Measurements from ENCODE around the gene POU2AF1.

Gene POU2AF1

GRCh38 chr11:111378861-111379601 lies at the start of gene POU2AF1:
TSS of gene POU2AF1 (minus strand) at chr11:111379275. CDS start at chr11:111379177, 98 bp downstream.
- DNase-seq, result no peak

DNA sequence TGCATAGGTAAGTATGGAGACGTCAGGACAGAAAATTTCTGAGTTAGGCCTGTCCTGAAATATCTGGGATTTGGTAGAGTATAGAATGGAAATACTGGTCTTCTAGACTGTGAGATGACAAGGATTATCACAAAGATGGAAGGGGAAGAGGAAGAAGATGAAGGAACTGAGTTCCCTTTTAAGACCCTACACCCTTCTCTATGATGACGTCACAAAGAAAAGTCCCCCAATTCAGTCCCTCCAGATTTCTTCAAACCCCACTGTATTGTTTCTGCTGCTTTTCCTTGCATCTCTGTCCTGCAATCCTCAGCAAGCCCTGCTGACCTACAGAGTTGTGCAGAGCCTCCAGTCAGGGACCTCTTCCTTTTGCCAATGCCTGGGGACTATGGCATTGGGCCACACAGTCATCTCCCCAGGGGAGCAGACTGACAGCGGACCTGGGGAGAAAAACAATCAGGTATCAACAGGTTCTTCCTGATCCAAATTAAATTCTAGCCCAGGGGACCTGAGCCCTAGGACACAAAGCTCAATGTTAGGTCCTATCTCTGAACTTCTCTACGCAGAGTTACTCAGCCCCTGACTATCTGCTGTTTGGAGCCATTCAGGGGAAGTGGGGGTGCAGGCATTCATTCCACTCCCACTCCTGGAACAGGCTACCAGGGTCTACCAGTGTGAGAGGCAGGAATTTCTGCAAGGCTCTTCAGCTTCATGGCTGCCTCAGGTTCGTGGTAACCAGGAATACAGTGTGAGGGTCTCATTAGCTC lies 49.2 kb upstream of the POU2AF1 start:
- DNase-seq, result no peak

DNA sequence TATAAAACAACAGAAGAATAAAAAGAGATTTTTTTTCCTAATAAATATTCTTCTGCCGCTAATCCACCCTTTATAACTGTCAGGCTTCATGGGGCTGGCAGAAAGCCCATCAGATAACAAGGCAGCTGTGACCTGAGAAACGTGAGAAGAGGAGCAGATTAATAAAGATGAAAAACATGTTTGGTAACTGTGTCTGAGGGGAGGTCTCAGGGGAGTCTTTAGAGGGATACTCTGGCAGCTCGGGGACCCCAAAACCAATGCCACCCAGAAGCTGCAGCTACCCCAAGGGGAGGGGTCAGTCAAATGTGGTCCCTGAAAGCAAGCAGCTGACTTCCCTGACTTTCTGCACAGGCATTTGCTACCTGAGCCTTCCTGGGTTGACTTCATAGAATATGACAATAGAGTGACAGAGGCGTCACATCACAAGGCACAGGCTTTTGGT lies 48.4 kb upstream of the POU2AF1 start:
- peak; percentile 96 for DNase-seq

- DNase-seq, result peak; percentile 56
These were observed 47.5 kb upstream of the POU2AF1 start for GRCh38 chr11:111426617-111427016.

DNA sequence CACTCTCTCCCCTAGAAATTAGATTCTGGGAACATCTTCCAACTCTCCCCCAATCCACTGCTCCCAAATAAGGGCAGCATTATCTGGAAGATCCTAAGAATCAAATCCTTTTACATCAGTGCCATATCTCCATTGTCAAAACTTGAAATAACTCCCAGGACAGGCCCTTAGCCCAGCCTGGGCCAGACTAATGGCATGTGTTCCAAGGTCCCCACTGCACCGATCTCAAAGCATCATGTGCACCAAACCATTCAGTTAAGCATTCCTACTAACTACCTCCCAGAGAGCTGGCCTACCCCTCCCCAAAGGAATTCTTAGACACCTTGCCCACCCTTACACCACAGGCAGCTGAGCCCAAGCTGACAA lies 44.2 kb upstream of the POU2AF1 start:
- DNase-seq, result no peak

DNA sequence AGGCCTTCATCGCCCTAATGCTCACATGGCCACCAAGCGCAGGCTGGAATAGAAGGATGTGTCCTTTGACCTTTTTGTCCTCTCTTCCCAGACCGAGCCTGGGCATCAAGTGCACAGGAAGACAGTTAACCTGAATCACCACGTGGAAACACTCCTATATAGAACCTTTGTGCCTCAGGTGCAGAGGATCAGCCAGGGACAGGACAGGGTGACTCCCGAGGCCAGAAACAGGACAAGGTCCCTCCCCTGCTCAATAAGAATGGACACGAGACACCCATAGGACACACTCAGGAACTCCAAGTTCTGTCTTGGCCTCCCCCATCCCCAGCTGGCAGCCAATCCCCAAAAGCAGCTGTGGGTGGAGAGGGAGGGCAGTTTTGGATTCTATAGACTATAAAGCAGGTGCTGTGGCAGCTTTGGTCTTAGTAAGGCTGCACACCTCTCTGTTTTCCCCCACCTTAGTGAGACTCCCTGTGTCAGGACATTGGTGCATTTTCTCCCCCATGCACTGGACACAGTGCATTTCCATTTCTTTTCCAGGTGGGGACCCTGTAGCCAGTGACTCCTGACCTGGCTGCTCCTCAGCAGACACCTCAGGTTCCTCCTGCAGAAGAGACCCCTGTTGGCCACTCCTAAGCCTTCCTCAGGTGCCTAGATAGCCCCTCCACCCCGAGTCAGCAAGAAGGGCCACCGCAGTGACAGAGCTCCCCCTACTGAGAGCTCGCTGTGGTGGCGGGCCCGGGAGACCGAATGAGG lies 43.6 kb upstream of the POU2AF1 start:
- peak; percentile 68 for DNase-seq

DNA sequence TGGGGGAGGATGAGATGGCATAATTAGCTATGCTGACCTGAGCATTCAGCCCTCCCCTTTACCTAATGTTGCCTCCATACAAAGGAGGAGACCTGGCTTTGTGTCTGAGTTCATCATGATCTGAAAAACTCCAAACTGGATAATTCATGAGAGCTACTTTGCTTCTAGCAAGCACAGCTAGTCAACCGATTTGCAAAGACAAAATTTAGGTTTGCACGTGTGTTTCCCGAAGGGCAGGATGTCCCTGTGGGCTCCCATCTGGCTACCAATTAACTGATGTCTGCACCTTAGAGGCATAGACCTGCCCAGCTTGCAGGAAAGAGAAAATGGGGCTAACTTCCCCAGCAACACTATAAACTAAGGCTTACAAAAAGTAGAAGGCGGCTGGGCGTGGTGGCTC lies 42.2 kb upstream of the POU2AF1 start:
- no peak for DNase-seq

DNA sequence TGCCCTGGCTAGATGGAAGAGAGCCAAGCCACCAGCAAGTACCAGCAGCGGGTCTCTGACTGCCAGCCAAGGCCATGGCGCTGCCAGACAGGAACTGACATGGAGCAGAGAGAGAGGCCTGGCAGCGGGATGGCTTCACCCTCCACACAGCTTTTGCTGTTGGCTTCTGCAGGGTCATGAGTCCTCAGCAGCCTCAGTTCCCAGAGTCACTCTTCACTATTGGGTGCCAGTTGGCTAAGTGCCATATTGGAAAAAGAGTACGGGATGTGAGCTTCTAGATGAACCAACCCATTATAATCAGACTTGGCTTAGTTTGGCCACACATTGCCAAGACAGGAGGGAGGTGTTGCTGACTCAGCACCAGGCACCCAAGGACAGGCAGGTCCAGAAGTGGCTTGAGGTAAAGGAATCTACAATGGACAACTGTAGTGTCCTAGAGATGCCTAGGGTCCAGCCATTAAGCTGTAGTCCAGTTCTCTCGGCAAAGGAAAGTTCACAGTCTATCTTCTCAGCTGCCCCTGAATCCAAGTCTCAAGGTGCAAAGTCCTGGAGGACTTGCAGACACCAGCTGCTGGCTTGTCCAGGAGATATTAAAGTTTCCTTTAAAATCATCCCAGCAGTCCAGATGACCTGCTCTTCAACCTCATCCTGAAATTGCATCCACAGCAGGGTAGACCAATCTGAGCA lies 40.7 kb upstream of the POU2AF1 start:
- peak; percentile 51 for DNase-seq

- DNase-seq, result no peak
These were observed 40.1 kb upstream of the POU2AF1 start for GRCh38 chr11:111419181-111419580.

GRCh38 chr11:111418436-111418787 lies 39.3 kb upstream of the POU2AF1 start:
- DNase-seq, result no peak

DNA sequence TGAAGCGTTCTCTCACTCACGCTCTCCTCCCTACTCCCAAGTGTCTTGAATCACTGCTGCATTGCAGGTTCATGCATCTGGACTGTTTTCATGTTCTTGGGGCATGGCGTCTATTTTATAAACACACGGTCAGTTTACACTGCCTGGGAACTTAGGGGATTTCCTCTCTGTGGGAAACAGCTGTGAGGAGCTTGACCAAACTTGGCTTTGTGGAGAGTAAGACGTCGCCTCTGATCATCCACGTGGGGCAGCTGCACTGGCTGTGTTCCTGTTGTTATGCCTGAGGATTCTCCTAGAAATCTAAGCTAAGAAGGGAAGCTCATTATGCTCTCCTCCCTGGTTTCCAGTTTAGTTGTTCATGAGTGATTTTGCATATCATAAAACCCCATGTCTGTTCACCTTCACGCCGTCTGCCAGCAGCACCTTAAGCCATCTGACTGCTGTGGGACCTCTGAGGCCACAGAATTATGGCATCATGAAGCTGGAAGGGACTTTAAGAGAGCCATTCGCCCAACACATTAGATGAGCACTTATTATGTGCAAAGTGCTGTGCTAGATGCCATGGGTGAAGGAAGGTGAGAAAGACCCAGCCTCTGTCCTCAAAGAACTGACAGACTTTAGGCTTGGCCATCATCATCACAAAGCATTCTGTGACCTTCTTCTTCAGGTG lies 38.8 kb upstream of the POU2AF1 start:
- DNase-seq, result peak; percentile 86

- peak; percentile 67 for DNase-seq
These were observed 38.1 kb upstream of the POU2AF1 start for GRCh38 chr11:111417011-111417765.

DNA sequence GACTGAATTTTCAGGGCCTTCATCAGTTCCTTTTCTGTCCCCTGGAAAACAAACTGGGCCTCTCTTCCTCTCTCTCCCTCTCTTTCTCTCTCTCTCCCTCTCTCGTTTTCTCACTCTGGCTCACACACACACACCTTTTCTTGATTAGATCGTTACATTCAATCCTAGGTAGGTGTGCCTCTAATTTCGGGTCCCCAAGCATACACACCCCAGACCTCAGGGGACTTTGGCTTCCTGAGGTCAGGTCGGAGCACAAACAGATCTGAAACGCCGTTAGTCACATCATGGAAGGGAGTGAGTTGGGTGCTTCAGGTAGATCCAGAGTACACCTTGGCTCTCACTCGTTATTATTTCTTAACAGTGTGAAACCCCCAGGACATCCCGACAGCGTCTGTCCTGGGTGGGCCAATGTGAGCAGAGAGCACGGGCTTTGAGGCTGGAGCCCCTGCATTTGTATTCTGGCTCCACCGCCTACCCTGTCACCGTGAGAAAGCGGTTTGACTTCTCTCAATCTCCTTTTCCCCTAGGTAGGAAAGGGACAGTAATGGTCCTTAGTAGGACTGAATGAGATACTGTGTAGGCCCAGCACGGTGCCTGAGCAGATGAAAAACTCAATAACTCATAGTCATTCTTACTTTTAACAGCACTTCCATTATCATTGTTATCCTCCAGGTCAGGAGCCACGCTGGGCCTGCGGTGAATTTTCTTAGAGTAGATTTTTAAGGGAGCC lies 37.3 kb upstream of the POU2AF1 start:
- no peak for DNase-seq

- DNase-seq, result no peak
These were observed 35.9 kb upstream of the POU2AF1 start for GRCh38 chr11:111414936-111415335.

- no peak for DNase-seq
These were observed 35.3 kb upstream of the POU2AF1 start for GRCh38 chr11:111414267-111414931.

GRCh38 chr11:111413849-111414248 lies 34.8 kb upstream of the POU2AF1 start:
- DNase-seq, result no peak

DNA sequence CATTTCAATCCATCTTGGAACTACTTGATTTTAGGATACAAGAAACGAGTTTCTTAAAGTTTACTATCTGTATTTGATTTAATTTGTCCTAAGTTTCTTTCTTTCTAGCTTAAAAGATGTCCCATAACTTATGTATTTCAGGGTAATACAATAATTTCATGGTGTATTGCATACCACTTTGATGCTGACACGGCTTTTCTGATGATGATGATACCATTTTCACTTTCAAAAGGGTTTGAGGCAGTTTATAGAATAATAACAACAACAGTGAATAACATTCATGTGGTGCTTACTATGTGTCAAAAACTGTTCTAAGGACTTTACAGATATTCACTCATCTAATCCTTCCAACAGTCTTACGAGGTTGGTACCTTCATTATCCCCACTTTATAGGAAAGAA lies 33.2 kb upstream of the POU2AF1 start:
- DNase-seq, result no peak

DNA sequence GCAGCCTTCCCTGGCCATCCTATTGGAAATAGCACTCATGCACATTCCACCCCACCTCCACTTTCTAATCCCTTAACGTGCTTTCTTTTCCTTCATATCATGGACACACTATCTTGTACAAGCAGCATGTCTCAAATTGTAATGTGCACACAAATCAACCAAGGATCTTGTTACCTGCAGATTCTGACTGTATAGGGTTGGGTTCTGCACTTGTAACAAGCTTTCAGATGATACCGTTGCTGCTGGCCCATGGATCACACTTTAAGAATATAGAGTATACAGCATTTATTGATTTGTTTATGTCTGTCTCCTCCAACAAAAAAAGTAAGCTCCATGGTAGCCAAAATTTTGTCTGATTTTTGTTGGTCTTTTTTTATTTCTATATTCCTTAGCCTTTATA lies 32.4 kb upstream of the POU2AF1 start:
- DNase-seq, result no peak

DNA sequence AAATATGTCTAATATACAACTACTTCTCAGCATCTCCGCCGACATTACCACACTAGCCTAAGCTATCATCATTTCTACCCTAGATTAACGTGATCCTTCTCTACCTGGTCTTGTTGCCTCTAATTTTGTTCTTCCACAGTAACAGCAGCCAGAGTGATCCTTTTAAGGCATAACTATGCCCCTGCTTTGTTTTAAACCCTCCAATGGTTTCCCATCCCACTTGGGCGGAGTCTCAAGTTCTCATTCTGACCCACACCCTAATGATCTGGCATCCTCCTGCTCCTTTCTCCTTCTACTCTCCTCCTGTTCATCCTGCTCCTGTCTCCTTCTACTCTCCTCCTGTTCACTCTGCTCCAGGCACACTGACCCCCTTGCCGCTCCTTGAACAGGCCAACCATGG lies 31.9 kb upstream of the POU2AF1 start:
- DNase-seq, result no peak

GRCh38 chr11:111409915-111410314 lies 30.8 kb upstream of the POU2AF1 start:
- no peak for DNase-seq
